ENCODE data around the gene DOK1.

The DOK1 gene

GRCh38 chr2:74512744-74513604 is 41.5 kb upstream of the DOK1 start:
- TF ChIP-seq CTCF (IDR thresholded peaks at IDR 0.05; ENCODE audit: extremely low read depth, missing control alignments): no peak
- no peak for DNase-seq (ENCODE audit: low spot score)

GRCh38 chr2:74513605-74514367 is 40.7 kb upstream of the DOK1 start:
- peak; percentile 43 for DNase-seq (ENCODE audit: low spot score)
- no peak for TF ChIP-seq CTCF (IDR thresholded peaks at IDR 0.05; ENCODE audit: extremely low read depth, missing control alignments)

GRCh38 chr2:74514368-74515270 is 39.9 kb upstream of the DOK1 start, which contains the start of gene TLX2:
Gene TLX2 (plus strand): TSS chr2:74514450. CDS start chr2:74514807, 357 bp downstream.
- no peak for TF ChIP-seq CTCF (IDR thresholded peaks at IDR 0.05; ENCODE audit: extremely low read depth, missing control alignments)
- peak; percentile 53 for DNase-seq (ENCODE audit: low spot score)

- DNase-seq (ENCODE audit: low spot score): peak; percentile 45
- no peak for TF ChIP-seq CTCF (IDR thresholded peaks at IDR 0.05; ENCODE audit: extremely low read depth, missing control alignments)
Measured at GRCh38 chr2:74515271-74515980, 39.1 kb upstream of the DOK1 start.

- no peak for TF ChIP-seq CTCF (IDR thresholded peaks at IDR 0.05; ENCODE audit: extremely low read depth, missing control alignments)
- peak; percentile 95 for DNase-seq (ENCODE audit: low spot score)
Measured at GRCh38 chr2:74515981-74516633, 38.4 kb upstream of the DOK1 start.

- DNase-seq (ENCODE audit: low spot score): no peak
- no peak for TF ChIP-seq CTCF (IDR thresholded peaks at IDR 0.05; ENCODE audit: extremely low read depth, missing control alignments)
Measured at GRCh38 chr2:74516650-74517049, 37.9 kb upstream of the DOK1 start.
